Thyroid gland (tissue), 4 donors: ENCODE results near the gene AKT1S1. TPM values are rescaled to one million over a fixed set of nuclear protein-coding genes. Genes with fewer than 3 reads are reported as not detected.

ENCODE experiments used
- DNase-seq, 2 donors: peaks; one replicate each; pipeline ENCODE4 v3.0.0-alpha.2; 2019
- H3K27ac ChIP-seq, 3 donors: fragments of 200-600 bp; sonication (generic); 1 replicate in 2 of 3; 2 replicates in 1 of 3; pipeline ENCODE4 v1.5.1; 2016 to 2019; ENCODE audit warnings: mild to moderate bottlenecking in 1 of 3, moderate library complexity in 1 of 3
- H3K27me3 ChIP-seq: fragments of 200-600 bp; sonication (generic); one replicate; pipeline ENCODE4 v1.5.1; 2019
- H3K36me3 ChIP-seq, 2 donors: fragments of 200-600 bp; sonication (generic); one replicate each; pipeline ENCODE4 v1.5.1; 2016 to 2019
- H3K4me1 ChIP-seq, 2 donors: fragments of 200-600 bp; sonication (generic); one replicate each; pipeline ENCODE4 v1.5.1; 2017 to 2019
- H3K4me3 ChIP-seq, 3 donors: fragments of 200-600 bp; sonication (generic); replicated peaks in 1 of 3; 1 replicate in 2 of 3; 2 replicates in 1 of 3; pipeline ENCODE4 v1.5.1; 2016; ENCODE audit warnings: mild to moderate bottlenecking in 1 of 3
- H3K9me3 ChIP-seq: fragments of 200-600 bp; sonication (generic); one replicate; pipeline ENCODE4 v1.5.1; 2017
- POLR2A ChIP-seq, 2 donors: fragments of 450-650 bp; IDR thresholded peaks; one replicate each; pipeline ENCODE4 v1.6.1; 2017; ENCODE audit warnings: antibody characterized with exemption in 2 of 2, mild to moderate bottlenecking in 2 of 2, moderate library complexity in 1 of 2
- WGBS, 2 donors: methylation state at CpG; one replicate each; pipeline ENCODE4 v1.1.5; 2017; 5-methylcytosine and 5-hydroxymethylcytosine counted together
- intact Hi-C: fragments of 100-400 bp; cut with DNase I; formaldehyde crosslinking; loops from one replicate; pipeline ENCODE4 v1.15.1; 2023
- total RNA-seq, 4 donors: library from RNA; depleted of rRNA; stranded (reverse); fragments of >200 nt; gene quantifications; one replicate each; pipeline ENCODE4 v1.2.3, GENCODE V29; 2016
- TF ChIP-seq, protein P1 (sequence below), 6 experiments: fragments of 200-600 bp in 3 of 6; fragments of 450-650 bp in 3 of 6; sonication (generic) in 3 of 6; IDR thresholded peaks; one replicate each; pipeline ENCODE4 v1.5.1; 2016 to 2019; ENCODE audit warnings: antibody characterized with exemption in 6 of 6, mild to moderate bottlenecking in 2 of 6, inconsistent platforms in 1 of 6, moderate library complexity in 1 of 6

Gene AKT1S1
- total RNA-seq, 4 donors from 2014 or later: 16.7 to 26.0 (median 21.5) TPM

DNA sequence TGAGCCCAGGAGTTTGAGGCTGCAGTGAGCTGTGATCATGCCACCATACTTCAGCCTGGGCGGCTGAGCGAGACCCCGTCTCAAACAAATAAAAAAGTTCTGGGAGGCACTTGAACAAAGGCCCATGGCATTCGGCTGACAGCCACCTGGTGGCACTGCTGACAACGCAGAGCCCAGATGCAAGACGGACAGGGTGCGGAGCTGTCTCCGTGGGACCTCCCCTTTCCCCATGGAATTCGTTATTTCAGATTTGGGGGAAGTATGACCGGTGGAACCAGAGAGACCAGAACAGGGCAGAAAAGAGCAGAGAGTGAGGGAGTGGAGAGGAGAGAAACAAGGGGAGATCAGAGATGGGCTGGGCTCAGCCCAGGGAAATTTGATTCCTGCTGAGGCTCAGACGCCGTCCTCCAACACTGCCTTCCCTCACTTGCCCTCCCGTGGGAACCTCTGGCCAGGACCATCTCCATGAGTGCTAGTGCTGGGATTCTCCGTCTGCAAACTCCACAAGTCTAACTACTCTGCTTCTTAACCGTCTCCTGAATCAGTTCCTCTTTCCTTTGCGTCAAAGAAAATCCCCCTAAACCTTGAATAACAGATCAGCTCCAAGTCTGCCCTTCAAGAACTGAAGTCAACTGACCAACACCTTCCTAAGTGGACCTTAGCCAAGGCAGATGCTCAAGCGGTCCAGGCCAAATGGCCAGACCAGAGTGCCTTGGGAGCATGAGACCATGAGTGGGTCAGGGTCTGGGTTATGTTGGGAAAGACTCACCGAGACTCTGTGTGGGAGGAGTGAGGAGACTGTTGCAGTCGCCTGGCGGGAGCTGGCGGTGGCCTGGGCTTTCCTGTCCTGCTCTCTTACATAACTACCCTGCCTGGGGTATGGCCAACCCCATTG is 39.9 kb upstream of the AKT1S1 start:
- WGBS, 2 donors: 80 to 81% methylated on average over 21 of the region's 21 CpGs
- Histone ChIP-seq H3K4me3 (no peak overlapping the region), H3K27me3 (no peaks in the 10 kb centered on the region), H3K9me3 (no peaks in the 10 kb centered on the region), H3K36me3 (no peaks in the 10 kb centered on the region), H3K27ac (no peak overlapping the region), H3K4me1 (peaks cover 0 to 8% of the 10 kb centered on the region in 2 donors)
- intact Hi-C loops: no loop called here
- no peak for DNase-seq
- no peak for TF ChIP-seq POLR2A (IDR thresholded peaks at IDR 0.05)
- TF ChIP-seq, protein P1, sequence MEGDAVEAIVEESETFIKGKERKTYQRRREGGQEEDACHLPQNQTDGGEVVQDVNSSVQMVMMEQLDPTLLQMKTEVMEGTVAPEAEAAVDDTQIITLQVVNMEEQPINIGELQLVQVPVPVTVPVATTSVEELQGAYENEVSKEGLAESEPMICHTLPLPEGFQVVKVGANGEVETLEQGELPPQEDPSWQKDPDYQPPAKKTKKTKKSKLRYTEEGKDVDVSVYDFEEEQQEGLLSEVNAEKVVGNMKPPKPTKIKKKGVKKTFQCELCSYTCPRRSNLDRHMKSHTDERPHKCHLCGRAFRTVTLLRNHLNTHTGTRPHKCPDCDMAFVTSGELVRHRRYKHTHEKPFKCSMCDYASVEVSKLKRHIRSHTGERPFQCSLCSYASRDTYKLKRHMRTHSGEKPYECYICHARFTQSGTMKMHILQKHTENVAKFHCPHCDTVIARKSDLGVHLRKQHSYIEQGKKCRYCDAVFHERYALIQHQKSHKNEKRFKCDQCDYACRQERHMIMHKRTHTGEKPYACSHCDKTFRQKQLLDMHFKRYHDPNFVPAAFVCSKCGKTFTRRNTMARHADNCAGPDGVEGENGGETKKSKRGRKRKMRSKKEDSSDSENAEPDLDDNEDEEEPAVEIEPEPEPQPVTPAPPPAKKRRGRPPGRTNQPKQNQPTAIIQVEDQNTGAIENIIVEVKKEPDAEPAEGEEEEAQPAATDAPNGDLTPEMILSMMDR (IDR thresholded peaks at IDR 0.05): no peak

DNA sequence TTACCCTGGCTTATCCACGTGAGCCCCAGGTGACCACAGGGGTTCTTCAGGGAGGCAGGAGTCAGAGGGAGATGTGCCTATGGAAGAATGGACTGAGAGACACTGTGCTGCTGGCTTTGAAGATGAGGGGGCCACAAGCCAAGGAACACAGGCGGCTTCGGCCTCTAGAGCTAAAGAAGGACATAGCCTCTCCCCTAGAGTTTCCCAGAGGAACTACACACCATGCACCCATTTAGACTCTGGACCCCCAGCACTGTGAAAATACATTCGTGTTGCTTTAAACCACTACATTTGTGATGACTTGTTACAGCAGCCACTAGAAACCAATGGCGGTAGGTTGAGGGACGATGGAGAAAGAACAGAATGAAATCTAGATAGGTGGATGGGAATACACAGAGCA is 38.1 kb upstream of the AKT1S1 start:
- H3K36me3 ChIP-seq: no peaks in the 10 kb centered on the region

DNA sequence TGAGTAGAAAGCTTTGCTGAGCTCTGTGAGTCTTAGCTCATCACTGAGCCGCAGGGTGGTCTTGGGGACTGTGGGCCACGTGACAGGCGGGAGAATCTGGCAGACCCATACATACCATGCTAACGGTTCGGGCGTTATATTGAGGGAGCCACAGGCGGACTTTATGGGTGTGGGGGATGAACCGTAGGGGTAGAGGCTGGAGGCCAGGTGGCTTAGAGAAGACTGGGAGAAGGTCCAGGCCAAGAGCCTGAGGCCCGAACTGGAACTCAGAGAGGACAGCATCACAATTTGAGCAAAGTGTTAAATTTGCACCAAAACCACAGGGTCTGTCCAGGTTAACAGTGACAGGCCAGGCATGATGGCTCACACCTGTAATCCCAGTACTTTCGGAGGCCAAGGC is 36.6 kb upstream of the AKT1S1 start:
- intact Hi-C loops: no loop called here

More for the DNA sequence above, 38.1 kb upstream of the AKT1S1 start:
- Histone ChIP-seq H3K4me1 (peaks cover 8 to 23% of the 10 kb centered on the region in 2 donors), H3K4me3 (no peak overlapping the region), H3K27ac (no peak overlapping the region), H3K9me3 (no peaks in the 10 kb centered on the region), H3K27me3 (no peaks in the 10 kb centered on the region)
- WGBS, 2 donors: 96% methylated on average over 6 of the region's 6 CpGs
- intact Hi-C loops: no loop called here
- no peak for DNase-seq
- TF ChIP-seq, protein P1 (IDR thresholded peaks at IDR 0.05): no peak
- no peak for TF ChIP-seq POLR2A (IDR thresholded peaks at IDR 0.05)

DNA sequence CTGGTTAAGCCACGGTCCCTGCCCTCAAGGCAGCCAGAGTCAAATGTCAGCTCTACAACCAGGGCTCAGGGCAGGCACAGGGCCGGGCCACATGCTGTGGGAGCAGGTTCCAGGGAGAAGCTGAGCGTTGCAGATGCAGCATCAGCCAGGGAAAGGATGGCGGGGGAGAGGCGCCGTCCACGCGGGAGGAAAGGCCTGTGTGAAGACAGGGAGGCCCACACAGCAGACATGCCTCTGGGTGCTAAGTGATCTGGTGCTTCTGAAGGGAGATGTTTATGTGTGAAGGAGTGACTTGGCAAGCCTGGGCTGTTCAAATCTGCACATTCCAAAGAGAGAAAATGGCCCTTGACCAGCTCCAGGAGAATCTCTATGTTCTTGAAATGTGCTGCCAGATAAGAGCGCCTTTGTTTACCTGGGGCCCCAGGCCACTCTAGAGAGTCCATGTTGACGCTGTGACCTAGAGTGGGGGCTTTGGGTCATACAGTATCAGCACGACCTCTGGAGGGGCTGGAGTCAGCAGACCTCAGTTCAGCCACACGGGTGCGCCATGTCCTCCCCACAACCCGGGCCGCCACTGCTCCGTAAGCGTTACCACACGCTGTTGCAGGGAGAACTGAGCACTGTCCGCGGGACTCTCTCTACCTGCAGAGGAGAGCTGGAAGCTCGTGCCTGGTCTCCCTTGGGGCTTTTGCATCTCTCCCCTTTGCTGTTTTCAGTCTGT is 36.0 kb upstream of the AKT1S1 start:
- WGBS, 2 donors: 65 to 72% methylated on average over 21 of the region's 21 CpGs
- Histone ChIP-seq H3K9me3 (no peaks in the 10 kb centered on the region), H3K27me3 (no peaks in the 10 kb centered on the region), H3K27ac (no peak overlapping the region), H3K36me3 (peaks cover 7 to 9% of the 10 kb centered on the region in 2 donors), H3K4me1 (peaks cover 8 to 23% of the 10 kb centered on the region in 2 donors), H3K4me3 (no peak overlapping the region)
- TF ChIP-seq POLR2A (IDR thresholded peaks at IDR 0.05): no peak
- TF ChIP-seq, protein P1 (IDR thresholded peaks at IDR 0.05): no peak
- intact Hi-C loops: no loop called here
- DNase-seq: peak; percentile 38 to 53

More for the DNA sequence above, 36.6 kb upstream of the AKT1S1 start:
- Histone ChIP-seq H3K27me3 (no peaks in the 10 kb centered on the region), H3K36me3 (peaks cover 4% of the 10 kb centered on the region in 2 donors), H3K4me1 (peaks cover 8 to 23% of the 10 kb centered on the region in 2 donors), H3K9me3 (no peaks in the 10 kb centered on the region), H3K27ac (no peak overlapping the region), H3K4me3 (no peak overlapping the region)
- TF ChIP-seq, protein P1 (IDR thresholded peaks at IDR 0.05): no peak
- no peak for TF ChIP-seq POLR2A (IDR thresholded peaks at IDR 0.05)
- DNase-seq: no peak
- 91 to 95% methylated on average over 10 of the region's 10 CpGs for WGBS, 2 donors
